Mucosa of stomach (tissue), 1 donor: ENCODE results near the gene CACNA1S.

Source experiments
- H3K27me3 ChIP-seq: one replicate; pipeline ENCODE4 v1.7.0; 2013; ENCODE audit warnings: mild to moderate bottlenecking, low read length; ENCODE audit not compliant: control insufficient read depth, insufficient read depth
- H3K36me3 ChIP-seq: one replicate; pipeline ENCODE4 v1.7.0; 2013; ENCODE audit warnings: low read length; ENCODE audit not compliant: control insufficient read depth, insufficient read depth
- H3K4me1 ChIP-seq: one replicate; pipeline ENCODE4 v1.7.0; 2013; ENCODE audit warnings: mild to moderate bottlenecking, low read length; ENCODE audit not compliant: control insufficient read depth, insufficient read depth
- H3K4me3 ChIP-seq: one replicate; pipeline ENCODE4 v1.7.0; 2013; ENCODE audit warnings: low read length
- H3K9ac ChIP-seq: one replicate; pipeline ENCODE4 v1.7.0; 2013; ENCODE audit warnings: mild to moderate bottlenecking, low read length, moderate library complexity
- H3K9me3 ChIP-seq: one replicate; pipeline ENCODE4 v1.7.0; 2013; ENCODE audit warnings: mild to moderate bottlenecking, low read length, moderate library complexity; ENCODE audit not compliant: control insufficient read depth
- donor health status: Pancreatic carcinoma.

The CACNA1S gene

DNA sequence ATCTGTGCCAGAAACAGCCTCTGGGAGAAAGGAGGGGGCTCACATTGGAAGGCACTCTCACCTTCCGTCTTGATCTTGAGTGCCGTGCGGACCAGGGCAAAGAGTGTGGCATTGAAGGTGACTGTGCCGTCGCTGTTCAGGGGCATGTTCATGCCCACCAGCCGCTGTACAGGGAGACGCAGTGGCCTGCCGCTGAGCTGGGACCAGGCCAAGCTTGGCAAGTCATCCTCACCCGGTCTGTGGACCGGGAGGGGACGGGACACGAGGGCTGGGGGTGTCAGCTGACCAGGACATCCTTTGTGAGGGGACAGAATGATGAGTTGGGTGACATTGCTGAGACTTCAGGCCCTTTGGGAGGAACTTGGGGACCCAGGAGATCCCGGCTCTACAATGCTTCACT, 63.7 kb downstream of the CACNA1S start:
- Histone ChIP-seq H3K9me3 (no peaks in the 10 kb centered on the region), H3K36me3 (no peaks in the 10 kb centered on the region), H3K27me3 (no peaks in the 10 kb centered on the region), H3K9ac (no peak overlapping the region), H3K4me1 (no peaks in the 10 kb centered on the region), H3K4me3 (no peak overlapping the region)

DNA sequence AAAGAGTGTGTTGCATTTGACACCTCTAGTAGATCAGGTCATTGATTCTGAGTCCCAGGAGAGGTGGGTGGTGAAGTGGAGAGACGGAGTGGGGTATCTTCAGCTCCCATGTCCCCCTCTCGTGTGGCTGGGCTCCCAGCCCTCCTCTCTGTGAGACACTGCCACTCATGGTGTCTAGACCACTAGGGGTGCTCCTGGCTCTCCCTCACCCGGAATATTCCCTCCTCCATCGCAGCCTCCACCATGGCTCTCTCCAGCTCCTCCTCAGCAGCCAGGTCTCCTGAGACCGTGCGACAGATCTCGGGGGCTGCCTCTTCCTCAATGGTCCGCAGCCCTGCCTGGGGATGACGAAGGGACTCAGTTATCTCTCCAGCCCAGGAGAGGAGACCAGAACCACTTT, 68.1 kb downstream of the CACNA1S start:
- no peaks in the 10 kb centered on the region for H3K27me3 ChIP-seq
- no peak overlapping the region for H3K9ac ChIP-seq
- no peak overlapping the region for H3K4me3 ChIP-seq
- H3K36me3 ChIP-seq, result no peaks in the 10 kb centered on the region
- H3K4me1 ChIP-seq, result no peaks in the 10 kb centered on the region
- H3K9me3 ChIP-seq, result no peaks in the 10 kb centered on the region

DNA sequence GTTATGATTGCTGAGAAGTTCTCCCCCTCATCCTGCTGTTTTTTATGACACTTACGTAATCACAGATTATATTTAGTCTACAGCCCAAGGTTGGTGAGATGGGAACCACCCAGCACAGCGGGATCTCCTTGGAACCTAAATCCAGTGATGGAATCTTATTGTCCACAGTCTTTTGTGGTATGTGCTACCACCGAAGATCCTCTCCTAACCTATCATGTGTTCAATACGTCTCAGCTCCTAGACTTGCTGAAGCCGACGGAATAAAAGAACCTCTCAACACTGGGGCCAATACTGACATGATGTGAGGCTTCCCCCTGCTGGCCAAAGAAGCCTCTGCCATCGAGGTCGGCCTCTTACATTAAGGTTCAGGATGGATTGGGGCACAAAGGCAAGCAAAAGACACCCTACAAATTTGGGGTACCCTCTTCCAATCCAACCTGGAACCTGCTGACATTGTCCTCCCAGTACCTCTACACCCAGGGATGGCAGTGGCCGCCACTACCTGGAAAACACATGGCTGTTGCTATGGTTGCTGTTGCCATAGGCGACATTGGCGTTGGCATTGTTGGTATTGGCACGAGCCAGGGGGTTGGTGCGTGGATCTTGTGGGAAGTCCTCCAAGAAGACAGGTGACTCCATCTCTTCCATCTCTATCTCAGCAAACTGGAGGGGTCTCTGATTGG, 69.3 kb downstream of the CACNA1S start:
- no peak overlapping the region for H3K4me3 ChIP-seq
- no peaks in the 10 kb centered on the region for H3K9me3 ChIP-seq
- no peaks in the 10 kb centered on the region for H3K27me3 ChIP-seq
- no peaks in the 10 kb centered on the region for H3K4me1 ChIP-seq
- no peaks in the 10 kb centered on the region for H3K36me3 ChIP-seq
- no peak overlapping the region for H3K9ac ChIP-seq

DNA sequence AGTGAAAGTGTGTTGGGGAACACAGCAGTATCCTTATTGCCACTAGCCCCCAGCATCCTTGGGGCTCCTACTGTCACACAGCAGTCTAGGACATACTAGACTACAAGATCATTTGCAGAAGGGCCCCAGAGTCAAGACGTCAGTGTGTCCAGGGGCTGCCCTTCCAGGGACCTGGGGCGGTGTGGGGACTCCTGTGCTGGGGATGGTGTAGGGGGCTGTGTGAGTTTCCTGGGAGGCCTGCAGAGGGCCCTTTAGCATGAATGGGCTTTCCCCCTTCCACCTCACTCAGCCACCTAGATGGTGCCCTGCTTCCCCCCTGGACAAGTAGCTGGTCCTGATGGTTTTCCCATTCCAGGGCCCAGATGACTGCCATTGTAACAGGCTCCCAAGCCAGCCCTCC, 71.2 kb downstream of the CACNA1S start:
- H3K4me1 ChIP-seq, result peaks cover 6% of the 10 kb centered on the region
- H3K36me3 ChIP-seq, result no peaks in the 10 kb centered on the region
- peaks cover 5% of the 10 kb centered on the region for H3K27me3 ChIP-seq
- no peaks in the 10 kb centered on the region for H3K9me3 ChIP-seq
- no peak overlapping the region for H3K9ac ChIP-seq
- H3K4me3 ChIP-seq, result no peak overlapping the region

DNA sequence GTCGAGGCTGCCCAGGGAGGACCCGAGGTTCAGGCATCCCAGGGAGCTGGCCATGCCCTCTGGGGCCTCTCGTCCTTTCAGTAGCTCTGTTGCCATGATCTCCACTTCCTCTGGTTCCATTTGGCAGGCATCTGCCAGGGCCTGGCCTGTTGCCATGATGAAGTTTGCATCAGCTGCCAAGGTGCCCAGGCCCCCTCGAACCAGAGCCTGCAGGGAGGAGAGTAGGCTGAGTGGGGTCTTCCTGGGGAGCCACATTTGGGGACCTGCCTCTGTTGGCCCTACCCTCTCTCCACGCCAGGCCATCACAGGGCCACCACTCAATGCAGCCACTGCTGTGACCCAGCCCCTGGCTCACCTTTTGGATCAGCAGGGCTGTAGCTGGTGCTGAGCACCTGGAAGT, 72.3 kb downstream of the CACNA1S start:
- Histone ChIP-seq H3K4me3 (no peak overlapping the region), H3K36me3 (no peaks in the 10 kb centered on the region), H3K9me3 (no peaks in the 10 kb centered on the region), H3K27me3 (peaks cover 5% of the 10 kb centered on the region), H3K9ac (no peak overlapping the region), H3K4me1 (peaks cover 6% of the 10 kb centered on the region)

DNA sequence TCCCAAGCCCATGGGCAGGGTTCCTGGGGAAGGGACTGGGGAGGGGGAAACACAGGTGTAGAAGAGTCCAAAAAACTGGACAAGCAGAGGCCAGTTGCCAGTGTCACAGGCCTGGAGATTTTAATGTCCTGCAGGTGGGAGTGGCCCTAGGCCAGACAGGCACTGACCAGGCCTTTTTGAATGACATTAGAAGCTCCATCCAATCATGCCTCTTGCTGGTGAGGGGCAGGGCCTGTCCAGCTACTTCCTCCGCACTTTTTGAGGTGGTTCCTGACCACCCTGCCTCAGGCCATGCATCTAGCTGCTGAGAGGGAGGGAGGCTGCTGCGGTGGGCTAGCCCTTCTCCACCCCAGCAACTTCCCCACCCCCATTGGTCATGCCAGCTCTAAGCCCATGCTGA, 72.8 kb downstream of the CACNA1S start:
- Histone ChIP-seq H3K9me3 (no peaks in the 10 kb centered on the region), H3K27me3 (peaks cover 5% of the 10 kb centered on the region), H3K4me1 (peaks cover 6% of the 10 kb centered on the region), H3K4me3 (no peak overlapping the region), H3K36me3 (no peaks in the 10 kb centered on the region), H3K9ac (no peak overlapping the region)

DNA sequence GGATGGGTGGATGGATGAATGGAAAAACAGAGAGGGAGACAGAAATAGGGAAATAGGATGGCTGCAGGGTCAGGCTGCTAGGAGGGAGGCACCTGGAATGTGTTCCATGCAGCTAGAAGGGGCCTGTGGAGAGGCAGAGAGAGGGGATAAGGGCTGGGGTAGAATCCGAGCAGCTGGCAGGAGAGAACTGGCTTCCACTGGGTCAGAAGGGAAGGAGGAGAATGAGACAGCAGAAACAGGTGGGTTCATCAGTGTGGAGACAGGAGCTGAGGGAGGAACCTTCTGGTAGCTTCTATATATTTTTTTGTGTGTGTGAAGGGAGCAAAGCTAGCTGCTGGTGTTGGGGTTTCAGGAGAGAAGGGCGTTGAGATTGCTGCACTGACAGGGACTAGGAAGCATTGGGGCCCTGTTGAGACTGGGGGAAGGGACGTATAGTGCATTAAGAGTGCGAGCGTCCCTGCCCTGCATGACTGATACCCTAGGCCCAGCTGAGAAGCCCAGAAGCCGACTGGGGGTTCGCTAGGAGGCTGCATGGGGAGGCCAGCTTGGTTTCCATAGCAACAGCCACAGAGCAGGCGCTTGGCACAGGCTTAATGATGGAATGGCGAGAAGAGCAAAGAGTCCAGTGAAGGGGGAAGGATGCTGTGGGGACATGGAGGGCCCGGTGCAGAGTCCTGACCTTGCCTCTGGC, 73.9 kb downstream of the CACNA1S start:
- no peak overlapping the region for H3K9ac ChIP-seq
- peaks cover 5% of the 10 kb centered on the region for H3K27me3 ChIP-seq
- H3K4me3 ChIP-seq, result no peak overlapping the region
- no peaks in the 10 kb centered on the region for H3K36me3 ChIP-seq
- peaks cover 6% of the 10 kb centered on the region for H3K4me1 ChIP-seq
- H3K9me3 ChIP-seq, result no peaks in the 10 kb centered on the region

DNA sequence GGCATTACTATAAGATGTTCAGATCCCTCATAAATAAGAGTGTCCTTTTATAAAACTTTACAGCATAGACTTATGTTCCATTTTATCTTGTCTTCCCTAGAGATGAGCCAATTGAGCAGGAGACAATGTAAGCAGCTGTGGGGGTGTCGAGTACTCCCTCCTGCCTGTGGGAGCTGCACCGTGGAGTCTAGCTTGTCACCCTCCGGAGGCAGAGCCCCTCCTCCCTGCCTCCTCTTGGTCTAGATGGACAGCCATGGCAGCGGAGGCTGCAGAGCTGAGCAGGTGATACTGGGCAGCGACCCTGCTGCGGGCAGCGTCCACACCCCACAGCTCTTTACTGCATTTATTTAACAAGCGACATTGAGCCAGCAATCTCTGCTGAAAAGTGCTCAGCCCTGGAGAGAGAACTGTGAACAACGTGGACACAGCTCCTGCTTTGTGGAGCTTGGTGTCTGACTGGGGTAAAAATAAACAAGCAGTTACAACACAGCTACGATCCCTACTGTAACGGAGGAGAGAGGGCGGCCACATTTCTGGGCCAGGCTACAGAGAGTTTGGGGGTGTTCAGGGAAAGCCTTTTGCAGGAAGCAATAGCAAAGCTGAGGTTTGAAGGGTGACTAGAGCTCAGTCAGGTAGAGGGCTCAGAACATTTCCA, 75.9 kb downstream of the CACNA1S start:
- Histone ChIP-seq H3K9ac (no peak overlapping the region), H3K4me3 (no peak overlapping the region), H3K27me3 (peaks cover 5% of the 10 kb centered on the region), H3K9me3 (no peaks in the 10 kb centered on the region), H3K36me3 (no peaks in the 10 kb centered on the region), H3K4me1 (peaks cover 6% of the 10 kb centered on the region)

DNA sequence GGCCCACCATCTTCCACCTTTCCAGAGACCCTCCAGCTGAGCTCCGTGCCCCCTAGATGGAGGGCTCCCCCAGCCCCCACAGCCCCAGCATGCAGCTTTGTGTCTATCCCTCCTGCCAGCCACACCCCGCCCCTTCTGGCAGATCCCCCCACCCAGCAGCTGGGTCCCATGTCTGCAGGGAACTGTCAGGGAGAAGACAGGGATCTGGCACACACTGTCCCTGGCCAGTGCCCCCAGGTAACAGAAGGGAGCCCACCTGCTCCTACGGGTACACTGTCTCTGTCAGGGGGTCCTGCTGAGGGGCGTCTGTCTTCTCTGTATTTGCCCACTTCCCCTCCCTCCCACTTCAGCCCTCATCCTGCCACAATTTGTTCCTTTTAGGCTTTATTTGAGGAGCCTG, 77.6 kb downstream of the CACNA1S start:
- H3K36me3 ChIP-seq, result no peaks in the 10 kb centered on the region
- peaks cover 5% of the 10 kb centered on the region for H3K27me3 ChIP-seq
- H3K4me1 ChIP-seq, result peaks cover 6% of the 10 kb centered on the region
- H3K4me3 ChIP-seq, result no peak overlapping the region
- no peak overlapping the region for H3K9ac ChIP-seq
- H3K9me3 ChIP-seq, result no peaks in the 10 kb centered on the region

DNA sequence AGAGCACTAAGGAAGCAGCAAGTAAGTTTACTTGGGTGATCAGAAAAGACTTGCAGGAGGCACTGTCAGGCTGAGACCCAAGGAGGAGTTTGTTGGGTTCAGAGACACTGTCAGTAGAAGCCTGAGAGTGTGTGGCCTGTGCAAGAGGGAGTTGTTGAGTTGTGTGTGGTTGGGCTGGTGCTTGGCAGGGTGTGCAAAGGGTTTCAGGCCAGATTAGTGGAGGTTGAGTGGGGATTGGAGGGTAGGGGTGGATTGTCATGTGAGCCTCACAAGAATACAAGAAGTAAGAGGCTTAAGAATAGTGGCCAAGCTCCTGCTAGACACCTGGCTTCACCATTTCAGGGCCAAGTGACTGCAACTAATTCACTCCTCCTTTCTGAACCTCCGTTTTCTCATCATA, 79.8 kb downstream of the CACNA1S start:
- no peaks in the 10 kb centered on the region for H3K36me3 ChIP-seq
- no peaks in the 10 kb centered on the region for H3K9me3 ChIP-seq
- H3K9ac ChIP-seq, result no peak overlapping the region
- H3K4me3 ChIP-seq, result no peak overlapping the region
- peaks cover 19% of the 10 kb centered on the region for H3K4me1 ChIP-seq
- peaks cover 5% of the 10 kb centered on the region for H3K27me3 ChIP-seq

DNA sequence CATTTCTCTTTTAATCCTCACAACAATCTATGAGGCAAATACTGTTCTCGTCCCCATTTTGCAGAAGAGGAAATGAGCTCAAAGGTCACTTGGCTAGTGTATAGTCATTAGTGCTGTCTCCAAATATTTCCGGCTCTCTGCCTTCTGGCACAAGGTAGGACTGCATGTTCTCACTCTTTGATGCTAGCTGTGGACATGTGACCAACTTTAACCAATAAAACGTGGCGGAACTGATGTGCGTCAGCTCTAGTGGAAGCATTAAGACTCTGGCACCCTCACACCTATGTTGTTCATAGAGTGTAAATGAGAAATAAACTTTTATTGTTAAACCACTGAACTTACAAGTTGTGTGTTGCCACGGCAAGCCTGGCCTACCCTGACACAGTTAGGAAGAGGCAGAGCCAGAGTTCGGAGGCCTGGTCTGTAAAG, 83.8 kb downstream of the CACNA1S start:
- no peak overlapping the region for H3K9ac ChIP-seq
- H3K4me1 ChIP-seq, result peaks cover 19% of the 10 kb centered on the region
- H3K4me3 ChIP-seq, result no peak overlapping the region
- no peaks in the 10 kb centered on the region for H3K36me3 ChIP-seq
- H3K9me3 ChIP-seq, result no peaks in the 10 kb centered on the region
- no peaks in the 10 kb centered on the region for H3K27me3 ChIP-seq

DNA sequence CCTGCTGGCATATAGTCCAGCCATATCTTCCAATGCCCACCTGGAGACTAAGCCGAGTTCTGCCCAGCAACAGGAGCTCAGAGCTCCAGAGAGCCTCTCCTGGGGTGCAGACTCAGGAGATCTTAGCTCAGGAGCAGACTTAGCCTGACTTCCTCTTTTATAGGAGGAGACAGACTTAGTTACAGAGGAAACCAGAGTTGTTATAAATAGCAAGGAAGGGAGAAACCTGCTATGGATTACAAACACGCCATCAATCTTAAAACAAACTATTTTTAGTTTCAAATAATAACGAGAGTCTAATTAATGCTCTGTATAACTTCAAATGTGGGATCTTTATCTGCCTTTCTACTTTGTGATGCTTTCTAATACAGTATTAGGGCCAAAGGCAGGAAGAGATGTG, 85.4 kb downstream of the CACNA1S start:
- Histone ChIP-seq H3K4me1 (peaks cover 25% of the 10 kb centered on the region), H3K4me3 (no peak overlapping the region), H3K9ac (no peak overlapping the region), H3K9me3 (no peaks in the 10 kb centered on the region), H3K36me3 (no peaks in the 10 kb centered on the region), H3K27me3 (peaks cover 10% of the 10 kb centered on the region)
